B cell (primary cell): ENCODE results near the gene NPHP4.

Source experiments
- CTCF ChIP-seq: fragments of 200-600 bp; IDR thresholded peaks from one replicate; pipeline ENCODE4 v1.8.0; 2022; ENCODE audit warnings: antibody characterized with exemption, mild to moderate bottlenecking
- EZH2 ChIP-seq: IDR thresholded peaks from 2 replicates; pipeline ENCODE4 v1.6.1; 2012; ENCODE audit warnings: borderline replicate concordance, low read depth, mild to moderate bottlenecking, moderate library complexity, low read length; ENCODE audit not compliant: insufficient read depth, poor library complexity, severe bottlenecking

- no peak for TF ChIP-seq EZH2
- TF ChIP-seq CTCF, result no peak
These were observed 170.6 kb downstream of the NPHP4 start for GRCh38 chr1:5821540-5822176.
